Measurements from ENCODE around the gene RAB36. TPM values are rescaled to one million over a fixed set of nuclear protein-coding genes. Genes with fewer than 3 reads are reported as not detected.

Gene RAB36
- total RNA-seq, 1 experiment from 2014 or later = 4.1 TPM

GRCh38 chr22:23116506-23117263 lies 28.6 kb upstream of the RAB36 start:
- in situ Hi-C loops (cut with HindIII; ENCODE audit: low pct_unique_long_range_greater_than_20kb, low sequenced_read_pairs) = no loop called here
- BruUV-seq (replicated peaks) = no TSS peak
- TF ChIP-seq SIN3A (IDR thresholded peaks at IDR 0.05; ENCODE audit: borderline replicate concordance, insufficient read depth, low read depth, low read length) (no peak), TCF7L2 (IDR thresholded peaks at IDR 0.05; ENCODE audit: low read depth, low read length) (no peak), POLR2AphosphoS5 (IDR thresholded peaks at IDR 0.05; ENCODE audit: low read depth, low read length) (no peak), CTCF (IDR thresholded peaks at IDR 0.05) (no peak)
- TF ChIP-seq, protein P1, sequence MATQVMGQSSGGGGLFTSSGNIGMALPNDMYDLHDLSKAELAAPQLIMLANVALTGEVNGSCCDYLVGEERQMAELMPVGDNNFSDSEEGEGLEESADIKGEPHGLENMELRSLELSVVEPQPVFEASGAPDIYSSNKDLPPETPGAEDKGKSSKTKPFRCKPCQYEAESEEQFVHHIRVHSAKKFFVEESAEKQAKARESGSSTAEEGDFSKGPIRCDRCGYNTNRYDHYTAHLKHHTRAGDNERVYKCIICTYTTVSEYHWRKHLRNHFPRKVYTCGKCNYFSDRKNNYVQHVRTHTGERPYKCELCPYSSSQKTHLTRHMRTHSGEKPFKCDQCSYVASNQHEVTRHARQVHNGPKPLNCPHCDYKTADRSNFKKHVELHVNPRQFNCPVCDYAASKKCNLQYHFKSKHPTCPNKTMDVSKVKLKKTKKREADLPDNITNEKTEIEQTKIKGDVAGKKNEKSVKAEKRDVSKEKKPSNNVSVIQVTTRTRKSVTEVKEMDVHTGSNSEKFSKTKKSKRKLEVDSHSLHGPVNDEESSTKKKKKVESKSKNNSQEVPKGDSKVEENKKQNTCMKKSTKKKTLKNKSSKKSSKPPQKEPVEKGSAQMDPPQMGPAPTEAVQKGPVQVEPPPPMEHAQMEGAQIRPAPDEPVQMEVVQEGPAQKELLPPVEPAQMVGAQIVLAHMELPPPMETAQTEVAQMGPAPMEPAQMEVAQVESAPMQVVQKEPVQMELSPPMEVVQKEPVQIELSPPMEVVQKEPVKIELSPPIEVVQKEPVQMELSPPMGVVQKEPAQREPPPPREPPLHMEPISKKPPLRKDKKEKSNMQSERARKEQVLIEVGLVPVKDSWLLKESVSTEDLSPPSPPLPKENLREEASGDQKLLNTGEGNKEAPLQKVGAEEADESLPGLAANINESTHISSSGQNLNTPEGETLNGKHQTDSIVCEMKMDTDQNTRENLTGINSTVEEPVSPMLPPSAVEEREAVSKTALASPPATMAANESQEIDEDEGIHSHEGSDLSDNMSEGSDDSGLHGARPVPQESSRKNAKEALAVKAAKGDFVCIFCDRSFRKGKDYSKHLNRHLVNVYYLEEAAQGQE (IDR thresholded peaks at IDR 0.05; ENCODE audit: insufficient read depth in 1 of 2, low read depth in 2 of 2, low read length in 1 of 2) = no peak
- intact Hi-C loops (cut with micrococcal nuclease; ENCODE audit: unreplicated experiment) = no loop called here
- H3K4me1 ChIP-seq (ENCODE audit: control insufficient read depth, insufficient read depth, low read length) = no peaks in the 10 kb centered on the region
- H3K27ac ChIP-seq (ENCODE audit: low read length) = no peak overlapping the region
- no peak for DNase-seq (ENCODE audit: low read depth, low spot score)
- no peaks in the 10 kb centered on the region for H3K36me3 ChIP-seq (ENCODE audit: control insufficient read depth, insufficient read depth, low read length)
- CTCF ChIA-PET = no interaction called here
- no peak overlapping the region for H3K4me3 ChIP-seq (ENCODE audit: low read depth in 2 of 2, low read length in 2 of 2)
- ATAC-seq = peak; percentile 44
- no peaks in the 10 kb centered on the region for H3K9me3 ChIP-seq (ENCODE audit: control insufficient read depth, insufficient read depth, low read depth, low read length)
- H3K27me3 ChIP-seq (ENCODE audit: control insufficient read depth, insufficient read depth, low read length) = no peaks in the 10 kb centered on the region
- POLR2A ChIA-PET = no interaction called here

- H3K27ac ChIP-seq (ENCODE audit: low read length) = no peak overlapping the region
- H3K9me3 ChIP-seq (ENCODE audit: control insufficient read depth, insufficient read depth, low read depth, low read length) = no peaks in the 10 kb centered on the region
- no peaks in the 10 kb centered on the region for H3K4me1 ChIP-seq (ENCODE audit: control insufficient read depth, insufficient read depth, low read length)
- in situ Hi-C loops (cut with HindIII; ENCODE audit: low pct_unique_long_range_greater_than_20kb, low sequenced_read_pairs) = no loop called here
- no peaks in the 10 kb centered on the region for H3K27me3 ChIP-seq (ENCODE audit: control insufficient read depth, insufficient read depth, low read length)
- TF ChIP-seq SIN3A (IDR thresholded peaks at IDR 0.05; ENCODE audit: borderline replicate concordance, insufficient read depth, low read depth, low read length) (no peak), POLR2AphosphoS5 (IDR thresholded peaks at IDR 0.05; ENCODE audit: low read depth, low read length) (no peak), CTCF (IDR thresholded peaks at IDR 0.05) (no peak), TCF7L2 (IDR thresholded peaks at IDR 0.05; ENCODE audit: low read depth, low read length) (no peak)
- TF ChIP-seq, protein P1 (IDR thresholded peaks at IDR 0.05; ENCODE audit: insufficient read depth in 1 of 2, low read depth in 2 of 2, low read length in 1 of 2) = no peak
- ChIA-PET POLR2A (no interaction called here), CTCF (no interaction called here)
- DNase-seq (ENCODE audit: low read depth, low spot score) = no peak
- intact Hi-C loops (cut with micrococcal nuclease; ENCODE audit: unreplicated experiment) = no loop called here
- no peak for ATAC-seq
- H3K36me3 ChIP-seq (ENCODE audit: control insufficient read depth, insufficient read depth, low read length) = no peaks in the 10 kb centered on the region
- no TSS peak for BruUV-seq (replicated peaks)
- no peak overlapping the region for H3K4me3 ChIP-seq (ENCODE audit: low read depth in 2 of 2, low read length in 2 of 2)
Measured at GRCh38 chr22:23117275-23117674, 28.0 kb upstream of the RAB36 start.

Data from Panc1 (cell line).